CD4-positive, alpha-beta T cell (primary cell): Measurements from ENCODE around the gene LRRC8E. TPM values are rescaled to one million over a fixed set of nuclear protein-coding genes. Genes with fewer than 3 reads are reported as not detected.

Experiments
- ATAC-seq: fragments of 200-7000 bp; cut with Tn5 transposase; one replicate; pipeline ENCODE4 v1.10.0; 2022; ENCODE audit warnings: mild to moderate bottlenecking; ENCODE audit not compliant: poor library complexity
- CTCF ChIA-PET: fragments of 350-600 bp; sonication (Branson Sonifier 250); formaldehyde crosslinking; loops from one replicate; lab custom pipeline; 2021; ENCODE audit warnings: antibody characterized with exemption, inconsistent platforms; lab: Charles Lee
- POLR2A ChIA-PET: fragments of 350-600 bp; sonication (Branson Sonifier 250); formaldehyde crosslinking; loops from one replicate; lab custom pipeline; 2021; ENCODE audit warnings: antibody characterized with exemption, inconsistent platforms; lab: Charles Lee
- DNase-seq, 14 experiments: peaks; one replicate each; pipeline ENCODE4 v3.0.0-alpha.2; 2013 to 2020; ENCODE audit warnings: mixed read lengths in 2 of 14
- H3K27ac ChIP-seq, 2 donors: one replicate each; pipeline versions ENCODE4 v1.5.1 to v1.7.0; 2013; ENCODE audit warnings: low read length in 2 of 2, low read depth in 1 of 2, mild to moderate bottlenecking in 1 of 2
- H3K27me3 ChIP-seq, 2 experiments: 1 replicate in 1 of 2; 2 replicates in 1 of 2; pipeline versions ENCODE4 v1.6.1 to v1.7.0; 2013; ENCODE audit warnings: low read length in 2 of 2, control low read depth in 1 of 2, mild to moderate bottlenecking in 1 of 2, moderate library complexity in 1 of 2; ENCODE audit not compliant: insufficient read depth in 2 of 2, control insufficient read depth in 1 of 2
- H3K36me3 ChIP-seq: one replicate; pipeline ENCODE4 v1.6.1; 2013; ENCODE audit warnings: low read length, control low read depth; ENCODE audit not compliant: insufficient read depth
- H3K4me1 ChIP-seq: one replicate; pipeline ENCODE4 v1.6.1; 2013; ENCODE audit warnings: low read length, control low read depth; ENCODE audit not compliant: insufficient read depth
- H3K4me3 ChIP-seq: one replicate; pipeline ENCODE4 v1.5.1; 2013; ENCODE audit warnings: mild to moderate bottlenecking, low read length, moderate library complexity
- H3K9me3 ChIP-seq, 2 experiments: 1 replicate in 1 of 2; 2 replicates in 1 of 2; pipeline versions ENCODE4 v1.6.1 to v1.7.0; 2013; ENCODE audit warnings: low read length in 2 of 2, mild to moderate bottlenecking in 2 of 2, control low read depth in 1 of 2, moderate library complexity in 1 of 2; ENCODE audit not compliant: control insufficient read depth in 1 of 2, insufficient read depth in 1 of 2
- H3K27ac Mint-ChIP-seq: one replicate; pipeline ENCODE4 v1.8.0; 2020; ENCODE audit warnings: mixed read lengths
- H3K27me3 Mint-ChIP-seq: one replicate; pipeline ENCODE4 v1.8.0; 2021; ENCODE audit warnings: mixed read lengths
- H3K36me3 Mint-ChIP-seq: one replicate; pipeline ENCODE4 v1.8.0; 2021; ENCODE audit warnings: low read depth, mixed read lengths
- H3K4me1 Mint-ChIP-seq: one replicate; pipeline ENCODE4 v1.8.0; 2021; ENCODE audit warnings: low read depth, mixed read lengths
- H3K4me3 Mint-ChIP-seq: one replicate; pipeline ENCODE4 v1.8.0; 2020; ENCODE audit warnings: mild to moderate bottlenecking, mixed read lengths
- H3K9me3 Mint-ChIP-seq: one replicate; pipeline ENCODE4 v1.8.0; 2020; ENCODE audit warnings: mixed read lengths
- CTCF ChIP-seq: fragments of 200-600 bp; IDR thresholded peaks from one replicate; pipeline ENCODE4 v1.8.0; 2022; ENCODE audit warnings: antibody characterized with exemption, mild to moderate bottlenecking
- intact Hi-C, 2 experiments: fragments of 100-400 bp; cut with DNase I in 1 of 2; cut with micrococcal nuclease in 1 of 2; formaldehyde crosslinking; loops; one replicate each; pipeline versions ENCODE4 v1.15.1 to v1.9.0; 2023 to 2025; cut with DNase I, micrococcal nuclease
- total RNA-seq, 174 experiments: library from RNA in 2 of 174; stranded (reverse) in 2 of 174; gene quantifications; one replicate each; pipeline ENCODE4 v1.2.3 and lab custom pipeline; 2021 to 2026

LRRC8E gene
- total RNA-seq, 2 experiments from 2014 or later, result not detected

- H3K9me3 ChIP-seq, result no peaks in the 10 kb centered on the region
- Mint-ChIP-seq H3K4me1 (no peaks in the 10 kb centered on the region), H3K27ac (no peak overlapping the region), H3K36me3 (no peaks in the 10 kb centered on the region), H3K27me3 (peaks cover 3% of the 10 kb centered on the region), H3K4me3 (no peak overlapping the region), H3K9me3 (no peaks in the 10 kb centered on the region)
- DNase-seq (peak in 1 of 14 experiments; percentile 14), ATAC-seq (no peak)
- no peaks in the 10 kb centered on the region for H3K36me3 ChIP-seq
- intact Hi-C loops, result loop anchor here in 1 of 2 experiments (2.0 kb wide), 1 partner anchor 147 kb away; no protein-coding TSS in a partner anchor
- H3K4me1 ChIP-seq, result peaks cover 9% of the 10 kb centered on the region
- ChIA-PET POLR2A (no interaction called here), CTCF (no interaction called here)
- H3K4me3 ChIP-seq, result no peak overlapping the region
- TF ChIP-seq CTCF, result no peak
- H3K27me3 ChIP-seq, result peaks cover 10 to 18% of the 10 kb centered on the region in 2 experiments
- H3K27ac ChIP-seq, result no peak overlapping the region
Measured at GRCh38 chr19:7855426-7856108, 32.7 kb upstream of the LRRC8E start.

- intact Hi-C loops, result no loop called here
- ChIA-PET CTCF (no interaction called here), POLR2A (no interaction called here)
- H3K36me3 ChIP-seq, result no peaks in the 10 kb centered on the region
- no peak for TF ChIP-seq CTCF
- no peaks in the 10 kb centered on the region for H3K9me3 Mint-ChIP-seq
- H3K4me3 ChIP-seq, result no peak overlapping the region
- H3K36me3 Mint-ChIP-seq, result no peaks in the 10 kb centered on the region
- H3K4me3 Mint-ChIP-seq, result no peak overlapping the region
- H3K27me3 Mint-ChIP-seq, result peaks cover 3% of the 10 kb centered on the region
- H3K4me1 ChIP-seq, result peaks cover 15% of the 10 kb centered on the region
- DNase-seq (peak in 1 of 14 experiments; percentile 15), ATAC-seq (no peak)
- H3K9me3 ChIP-seq, result no peaks in the 10 kb centered on the region
- H3K4me1 Mint-ChIP-seq, result no peaks in the 10 kb centered on the region
- peaks cover 15 to 24% of the 10 kb centered on the region in 2 experiments for H3K27me3 ChIP-seq
- H3K27ac Mint-ChIP-seq, result no peak overlapping the region
- no peak overlapping the region for H3K27ac ChIP-seq
Measured at GRCh38 chr19:7856109-7856591, 32.2 kb upstream of the LRRC8E start.

DNA sequence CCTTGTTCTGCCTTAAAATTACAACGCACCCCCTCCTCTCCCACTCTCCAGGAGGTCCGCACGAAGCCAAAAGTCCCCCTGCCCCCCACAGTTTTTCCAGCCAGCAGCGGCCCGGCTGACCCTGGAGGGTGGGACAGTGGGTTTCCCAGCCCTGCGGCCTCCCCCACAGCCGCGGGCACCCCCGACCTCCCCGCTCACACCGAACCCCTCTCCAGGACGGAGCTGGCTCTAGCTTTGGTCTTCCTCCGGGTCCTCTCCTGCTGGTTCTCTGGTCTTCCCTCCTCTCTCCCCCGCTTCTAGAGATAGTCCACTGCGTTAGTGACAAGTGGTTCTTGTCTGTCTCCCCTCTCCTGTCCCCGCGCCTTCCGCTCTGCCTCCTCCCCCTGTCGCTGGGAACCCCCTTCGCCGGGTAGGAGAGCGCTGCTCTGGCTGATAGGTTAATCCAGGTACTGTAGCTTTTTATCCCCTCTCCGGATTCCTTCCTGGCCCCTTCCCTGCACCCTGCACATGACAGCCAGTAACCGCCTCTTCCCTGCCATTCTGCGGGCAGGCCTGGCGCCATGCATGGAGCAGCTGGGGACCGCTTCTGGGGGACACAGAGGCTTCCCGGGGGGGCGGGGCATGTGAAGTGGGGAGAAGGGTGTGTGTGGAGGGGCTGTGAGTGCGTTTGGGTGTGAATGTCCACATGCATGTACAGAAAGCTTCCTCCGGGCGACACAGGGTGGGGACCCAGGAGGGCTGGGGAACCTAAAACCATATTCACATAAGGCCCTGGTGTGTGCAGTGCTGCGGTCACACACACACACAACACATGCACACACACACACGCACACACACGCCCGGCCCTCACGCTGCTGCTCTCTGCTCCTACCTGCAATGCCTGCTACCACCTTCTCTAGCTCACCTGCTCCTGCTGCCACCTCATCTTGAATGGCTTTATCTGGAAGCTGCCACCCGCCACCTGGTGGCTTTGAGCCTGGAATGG is 31.3 kb upstream of the LRRC8E start:
- Mint-ChIP-seq H3K36me3 (no peaks in the 10 kb centered on the region), H3K4me1 (no peaks in the 10 kb centered on the region), H3K9me3 (no peaks in the 10 kb centered on the region), H3K4me3 (no peak overlapping the region), H3K27me3 (peaks cover 3% of the 10 kb centered on the region), H3K27ac (no peak overlapping the region)
- POLR2A ChIA-PET, result interaction anchor here (0.6 to 2.6 kb wide), 2 partner anchors 12 to 1950 kb away, joined by 4 to 10 read pairs; no protein-coding TSS in a partner anchor
- Histone ChIP-seq H3K36me3 (no peaks in the 10 kb centered on the region), H3K9me3 (no peaks in the 10 kb centered on the region), H3K4me1 (peaks cover 23% of the 10 kb centered on the region), H3K27me3 (peaks cover 23 to 31% of the 10 kb centered on the region in 2 experiments), H3K4me3 (no peak overlapping the region), H3K27ac (no peak overlapping the region)
- no peak for TF ChIP-seq CTCF
- intact Hi-C loops, result no loop called here
- peak in 1 of 14 experiments; percentile 14 for DNase-seq
- CTCF ChIA-PET, result no interaction called here
- ATAC-seq, result no peak
